ENCODE measurements around the gene RBM11. TPM values are rescaled to one million over a fixed set of nuclear protein-coding genes. Genes with fewer than 3 reads are reported as not detected.

The RBM11 gene
- total and polyA plus RNA-seq, 2 donors (not counting 3 experiments of a cell fraction or from before 2014, with no cell fraction given) = not detected

GRCh38 chr21:14244911-14245310 lies 29.0 kb downstream of the RBM11 start:
- TF ChIP-seq POLR2AphosphoS5 (IDR thresholded peaks at IDR 0.05; ENCODE audit: insufficient read depth, low read depth, low read length) (no peak), POLR2A (IDR thresholded peaks at IDR 0.05; ENCODE audit: low read depth, low read length) (no peak), MAX (IDR thresholded peaks at IDR 0.05; ENCODE audit: insufficient read depth, insufficient read length) (no peak), FOS (IDR thresholded peaks at IDR 0.05; ENCODE audit: borderline replicate concordance, insufficient read depth, low read length) (no peak), GATA2 (IDR thresholded peaks at IDR 0.05; ENCODE audit: insufficient read depth, insufficient read length, low read depth, low read length) (no peak), JUN (IDR thresholded peaks at IDR 0.05; ENCODE audit: borderline replicate concordance, insufficient read depth, insufficient read length, low read depth) (no peak), MYC (IDR thresholded peaks at IDR 0.05; ENCODE audit: low read depth, low read length) (no peak), EZH2 (IDR thresholded peaks at IDR 0.05; ENCODE audit: borderline replicate concordance, low read depth, low read length, severe bottlenecking) (no peak)
- TF ChIP-seq, protein P1, sequence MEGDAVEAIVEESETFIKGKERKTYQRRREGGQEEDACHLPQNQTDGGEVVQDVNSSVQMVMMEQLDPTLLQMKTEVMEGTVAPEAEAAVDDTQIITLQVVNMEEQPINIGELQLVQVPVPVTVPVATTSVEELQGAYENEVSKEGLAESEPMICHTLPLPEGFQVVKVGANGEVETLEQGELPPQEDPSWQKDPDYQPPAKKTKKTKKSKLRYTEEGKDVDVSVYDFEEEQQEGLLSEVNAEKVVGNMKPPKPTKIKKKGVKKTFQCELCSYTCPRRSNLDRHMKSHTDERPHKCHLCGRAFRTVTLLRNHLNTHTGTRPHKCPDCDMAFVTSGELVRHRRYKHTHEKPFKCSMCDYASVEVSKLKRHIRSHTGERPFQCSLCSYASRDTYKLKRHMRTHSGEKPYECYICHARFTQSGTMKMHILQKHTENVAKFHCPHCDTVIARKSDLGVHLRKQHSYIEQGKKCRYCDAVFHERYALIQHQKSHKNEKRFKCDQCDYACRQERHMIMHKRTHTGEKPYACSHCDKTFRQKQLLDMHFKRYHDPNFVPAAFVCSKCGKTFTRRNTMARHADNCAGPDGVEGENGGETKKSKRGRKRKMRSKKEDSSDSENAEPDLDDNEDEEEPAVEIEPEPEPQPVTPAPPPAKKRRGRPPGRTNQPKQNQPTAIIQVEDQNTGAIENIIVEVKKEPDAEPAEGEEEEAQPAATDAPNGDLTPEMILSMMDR (IDR thresholded peaks at IDR 0.05; ENCODE audit: extremely low read depth in 1 of 2, insufficient read depth in 1 of 2, low read depth in 1 of 2, low read length in 2 of 2) = no peak
- ChIA-PET POLR2A (no interaction called here), CTCF (no interaction called here)

More at GRCh38 chr21:14244911-14245310, 29.0 kb downstream of the RBM11 start:
- DNase-seq (ENCODE audit: low read depth, low spot score) (no peak), FAIRE-seq (no peak)
- no peaks in the 10 kb centered on the region for H3K9me3 ChIP-seq (replicated peaks; ENCODE audit: control insufficient read depth, insufficient read depth, low read length)
- no TSS peak for BruUV-seq (replicated peaks)
- dilution Hi-C loops (cut with MboI; ENCODE audit: extremely low pct_ligation_motif_present, low sequenced_read_pairs) (no loop called here), intact Hi-C loops (cut with micrococcal nuclease) (no loop called here)
- H3K9me1 ChIP-seq (replicated peaks; ENCODE audit: control insufficient read depth, extremely low read depth, insufficient read depth, low read length) = no peaks in the 10 kb centered on the region
- no peaks in the 10 kb centered on the region for H3K4me1 ChIP-seq (ENCODE audit: control insufficient read depth, extremely low read depth, insufficient read depth, low read length)
- H3K27me3 ChIP-seq (ENCODE audit: control insufficient read depth in 2 of 2, insufficient read depth in 2 of 2, low read length in 2 of 2) = no peaks in the 10 kb centered on the region
- no peak overlapping the region for H3K4me2 ChIP-seq (ENCODE audit: insufficient read depth, low read length)
- H3K27ac ChIP-seq (ENCODE audit: insufficient read depth, low read depth, low read length) = no peak overlapping the region
- H3K9ac ChIP-seq (replicated peaks; ENCODE audit: extremely low read depth, insufficient read depth, low read length) = no peak overlapping the region
- no peaks in the 10 kb centered on the region for H3K79me2 ChIP-seq (ENCODE audit: control insufficient read depth, insufficient read depth, low read length)
- H2AFZ ChIP-seq (ENCODE audit: low read depth, low read length) = no peak overlapping the region
- no peaks in the 10 kb centered on the region for H4K20me1 ChIP-seq (replicated peaks; ENCODE audit: control insufficient read depth, extremely low read depth, insufficient read depth, low read length)
- H3K36me3 ChIP-seq (ENCODE audit: control insufficient read depth in 2 of 2, extremely low read depth in 1 of 2, insufficient read depth in 2 of 2, low read length in 2 of 2) = no peaks in the 10 kb centered on the region
- no peak overlapping the region for H3K4me3 ChIP-seq (replicated peaks in 1 of 3; ENCODE audit: insufficient read depth in 1 of 3, low read depth in 1 of 3, low read length in 3 of 3)
